Transverse colon (tissue), 4 donors: ENCODE results near the gene TXNDC11. TPM values are rescaled to one million over a fixed set of nuclear protein-coding genes. Genes with fewer than 3 reads are reported as not detected.

Source experiments
- DNase-seq: peaks from one replicate; pipeline ENCODE4 v3.0.0-alpha.2; 2019
- H3K27ac ChIP-seq, 4 donors: fragments of 200-600 bp; sonication (generic); 2 replicates each; pipeline ENCODE4 v1.5.1; 2016 to 2018; ENCODE audit warnings: inconsistent platforms in 4 of 4
- H3K27me3 ChIP-seq: fragments of 200-600 bp; sonication (generic); 2 replicates; pipeline ENCODE4 v1.5.1; 2017; ENCODE audit warnings: inconsistent platforms
- H3K36me3 ChIP-seq, 4 donors: fragments of 200-600 bp; sonication (generic); 2 replicates each; pipeline ENCODE4 v1.5.1; 2017 to 2019; ENCODE audit warnings: inconsistent platforms in 4 of 4
- H3K4me1 ChIP-seq, 4 donors: fragments of 200-600 bp; sonication (generic); 2 replicates each; pipeline ENCODE4 v1.5.1; 2017 to 2020; ENCODE audit warnings: inconsistent platforms in 4 of 4
- H3K4me3 ChIP-seq, 4 donors: fragments of 200-600 bp; sonication (generic); 1 replicate in 1 of 4; 2 replicates in 3 of 4; pipeline versions ENCODE4 v1.5.1 to v1.6.1; 2017 to 2019; ENCODE audit warnings: inconsistent platforms in 4 of 4
- H3K9me3 ChIP-seq, 2 donors: fragments of 200-600 bp; sonication (generic); 2 replicates each; pipeline ENCODE4 v1.5.1; 2017 to 2019; ENCODE audit warnings: inconsistent platforms in 2 of 2
- CTCF ChIP-seq, 5 experiments: fragments of 200-600 bp in 3 of 5; fragments of 450-650 bp in 2 of 5; sonication (generic) in 3 of 5; IDR thresholded peaks; 1 replicate in 2 of 5; 2 replicates in 3 of 5; pipeline ENCODE4 v1.5.1; 2016 to 2017; ENCODE audit warnings: antibody characterized with exemption in 5 of 5, inconsistent platforms in 3 of 5, mild to moderate bottlenecking in 2 of 5, moderate library complexity in 1 of 5
- EP300 ChIP-seq: sonication (generic); formaldehyde crosslinking; IDR thresholded peaks from one replicate; pipeline ENCODE4 v1.6.1; 2017; ENCODE audit warnings: antibody characterized with exemption, low read depth
- POLR2A ChIP-seq: fragments of 450-650 bp; IDR thresholded peaks from one replicate; pipeline ENCODE4 v1.6.1; 2016; ENCODE audit warnings: antibody characterized with exemption, mild to moderate bottlenecking, moderate library complexity
- POLR2AphosphoS5 ChIP-seq, 3 donors: sonication (generic); formaldehyde crosslinking; IDR thresholded peaks; one replicate each; pipeline ENCODE4 v1.6.1; 2016; ENCODE audit warnings: antibody characterized with exemption in 3 of 3
- WGBS, 2 donors: methylation state at CpG; one replicate each; pipeline ENCODE4 v1.1.5; 2018; ENCODE audit warnings: low coverage in 1 of 2; 5-methylcytosine and 5-hydroxymethylcytosine counted together
- in situ Hi-C, 4 donors: fragments of 200-750 bp; cut with MboI; loops; one replicate each; pipeline versions ENCODE4 v1.15.0 to v1.15.1; 2017; ENCODE audit warnings: low sequenced_read_pairs in 3 of 4, low pct_ligation_motif_present in 1 of 4, low pct_unique_long_range_greater_than_20kb in 1 of 4
- intact Hi-C: fragments of 100-400 bp; cut with DNase I; formaldehyde crosslinking; loops from one replicate; pipeline ENCODE4 v1.15.1; 2023; ENCODE audit warnings: low total_unique reads
- total RNA-seq, 4 donors: library from RNA; depleted of rRNA; stranded (reverse); fragments of >200 nt; gene quantifications; one replicate each; pipeline ENCODE4 v1.1.0, GENCODE V29; 2016

TXNDC11 gene
- total RNA-seq, 4 donors from 2014 or later = 66.8 to 105 (median 71.1) TPM

- in situ Hi-C loops (loop anchor here in 3 of 4 donors (10.0 to 25.0 kb wide), 3 partner anchors 173 to 331 kb away; no protein-coding TSS in a partner anchor), intact Hi-C loops (loop anchor here (5.0 to 10.0 kb wide), 2 partner anchors 183 to 321 kb away; no protein-coding TSS in a partner anchor)
- H3K4me1 ChIP-seq = peaks cover 0 to 34% (median 9%) of the 10 kb centered on the region in 4 donors
Observed at GRCh38 chr16:11717811-11718210, 24.8 kb downstream of the TXNDC11 start.

GRCh38 chr16:11716336-11716735 lies 26.3 kb downstream of the TXNDC11 start:
- Histone ChIP-seq H3K36me3 (peaks cover 0 to 27% (median 5%) of the 10 kb centered on the region in 4 donors), H3K27ac (peak overlapping the region in 1 of 4 donors; percentile 2), H3K4me3 (no peak overlapping the region), H3K4me1 (peaks cover 0 to 28% (median 2%) of the 10 kb centered on the region in 4 donors), H3K9me3 (no peaks in the 10 kb centered on the region), H3K27me3 (no peaks in the 10 kb centered on the region)
- in situ Hi-C loops (loop anchor here in 3 of 4 donors (10.0 to 25.0 kb wide), 3 partner anchors 172 to 329 kb away; no protein-coding TSS in a partner anchor), intact Hi-C loops (loop anchor here (5.0 to 10.0 kb wide), 2 partner anchors 182 to 319 kb away; no protein-coding TSS in a partner anchor)
- DNase-seq = no peak
- TF ChIP-seq POLR2A = no peak
- no peak for TF ChIP-seq POLR2AphosphoS5 (IDR thresholded peaks at IDR 0.05)
- TF ChIP-seq CTCF (IDR thresholded peaks at IDR 0.05) = no peak
- no peak for TF ChIP-seq EP300

More at GRCh38 chr16:11717811-11718210, 24.8 kb downstream of the TXNDC11 start:
- H3K27me3 ChIP-seq = no peaks in the 10 kb centered on the region
- H3K4me3 ChIP-seq = no peak overlapping the region
- TF ChIP-seq POLR2A = no peak
- TF ChIP-seq CTCF (IDR thresholded peaks at IDR 0.05) = no peak
- TF ChIP-seq POLR2AphosphoS5 (IDR thresholded peaks at IDR 0.05) = no peak
- no peak for TF ChIP-seq EP300
- 74 to 77% methylated on average over 5 of the region's 5 CpGs for WGBS, 2 donors
- H3K27ac ChIP-seq = peak overlapping the region in 3 of 4 donors; percentile 12 to 17 (median 13)
- peaks cover 0 to 31% (median 5%) of the 10 kb centered on the region in 4 donors for H3K36me3 ChIP-seq
- no peak for DNase-seq
- no peaks in the 10 kb centered on the region for H3K9me3 ChIP-seq

DNA sequence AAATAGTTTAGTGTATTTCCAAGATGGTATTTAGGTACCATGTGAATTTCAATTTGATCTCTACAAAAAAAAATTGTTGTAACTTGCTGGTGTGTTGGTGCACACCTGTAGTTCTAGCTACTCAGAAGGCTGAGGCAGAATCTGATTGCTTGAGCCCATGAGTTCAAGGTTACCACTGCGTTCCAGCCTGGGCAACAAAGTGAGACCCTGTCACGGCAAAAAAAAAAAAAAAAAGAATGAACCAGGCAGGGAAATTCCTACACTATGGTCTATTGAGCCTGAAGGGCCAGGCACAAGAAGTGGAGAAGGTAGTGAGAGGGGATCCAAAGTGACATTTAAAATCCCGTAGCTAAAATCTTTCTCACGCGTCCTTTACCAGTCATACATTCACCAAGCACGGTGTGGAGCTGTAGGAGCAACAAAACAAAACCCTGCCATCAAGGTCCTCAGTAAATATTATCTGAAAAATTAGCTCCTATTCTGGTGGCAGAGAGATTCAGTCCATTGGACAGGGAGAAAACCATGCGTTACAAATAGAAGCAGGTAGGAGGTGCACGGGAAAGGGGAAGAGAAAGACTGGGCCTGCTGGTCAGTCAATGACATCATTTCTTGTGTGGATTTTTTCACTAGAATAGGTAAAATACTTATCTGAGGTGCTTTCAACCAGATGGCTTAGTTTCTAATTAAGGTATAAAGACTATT lies 27.3 kb downstream of the TXNDC11 start:
- WGBS, 2 donors = 82 to 86% methylated on average over 4 to 8 of the region's 8 CpGs

More for the DNA sequence above, 27.3 kb downstream of the TXNDC11 start:
- intact Hi-C loops (loop anchor here (5.0 to 10.0 kb wide), 2 partner anchors 181 to 318 kb away; no protein-coding TSS in a partner anchor), in situ Hi-C loops (loop anchor here in 3 of 4 donors (10.0 to 25.0 kb wide), 3 partner anchors 171 to 328 kb away; no protein-coding TSS in a partner anchor)
- no peak overlapping the region for H3K27ac ChIP-seq
- no peak overlapping the region for H3K4me3 ChIP-seq
- TF ChIP-seq POLR2A = no peak
- no peak for TF ChIP-seq CTCF (IDR thresholded peaks at IDR 0.05)
- TF ChIP-seq EP300 = no peak
- no peak for TF ChIP-seq POLR2AphosphoS5 (IDR thresholded peaks at IDR 0.05)
- H3K27me3 ChIP-seq = no peaks in the 10 kb centered on the region
- DNase-seq = no peak
- no peaks in the 10 kb centered on the region for H3K9me3 ChIP-seq
- peaks cover 0 to 18% (median under 1%) of the 10 kb centered on the region in 4 donors for H3K36me3 ChIP-seq
- H3K4me1 ChIP-seq = peaks cover 0 to 28% (median 2%) of the 10 kb centered on the region in 4 donors
